ENCODE data around the gene PPIB.

- TF ChIP-seq, protein P1, sequence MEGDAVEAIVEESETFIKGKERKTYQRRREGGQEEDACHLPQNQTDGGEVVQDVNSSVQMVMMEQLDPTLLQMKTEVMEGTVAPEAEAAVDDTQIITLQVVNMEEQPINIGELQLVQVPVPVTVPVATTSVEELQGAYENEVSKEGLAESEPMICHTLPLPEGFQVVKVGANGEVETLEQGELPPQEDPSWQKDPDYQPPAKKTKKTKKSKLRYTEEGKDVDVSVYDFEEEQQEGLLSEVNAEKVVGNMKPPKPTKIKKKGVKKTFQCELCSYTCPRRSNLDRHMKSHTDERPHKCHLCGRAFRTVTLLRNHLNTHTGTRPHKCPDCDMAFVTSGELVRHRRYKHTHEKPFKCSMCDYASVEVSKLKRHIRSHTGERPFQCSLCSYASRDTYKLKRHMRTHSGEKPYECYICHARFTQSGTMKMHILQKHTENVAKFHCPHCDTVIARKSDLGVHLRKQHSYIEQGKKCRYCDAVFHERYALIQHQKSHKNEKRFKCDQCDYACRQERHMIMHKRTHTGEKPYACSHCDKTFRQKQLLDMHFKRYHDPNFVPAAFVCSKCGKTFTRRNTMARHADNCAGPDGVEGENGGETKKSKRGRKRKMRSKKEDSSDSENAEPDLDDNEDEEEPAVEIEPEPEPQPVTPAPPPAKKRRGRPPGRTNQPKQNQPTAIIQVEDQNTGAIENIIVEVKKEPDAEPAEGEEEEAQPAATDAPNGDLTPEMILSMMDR (IDR thresholded peaks at IDR 0.05): no peak
- TF ChIP-seq POLR2AphosphoS5 (IDR thresholded peaks at IDR 0.05) (no peak), POLR2A (IDR thresholded peaks at IDR 0.05) (no peak)
Measured at GRCh38 chr15:64122444-64122843, 40.4 kb downstream of the PPIB start.

All from stomach (tissue), 4 donors.